IPS-18a (cell line): ENCODE measurements around the gene AUTS2.

ENCODE experiments used
- H3K27ac ChIP-seq: one replicate; pipeline ENCODE4 v1.5.1; 2013; ENCODE audit warnings: low read length
- H3K27me3 ChIP-seq: one replicate; pipeline ENCODE4 v1.6.1; 2013; ENCODE audit warnings: mild to moderate bottlenecking, low read length; ENCODE audit not compliant: control insufficient read depth, insufficient read depth
- H3K36me3 ChIP-seq: one replicate; pipeline ENCODE4 v1.6.1; 2013; ENCODE audit warnings: low read depth, low read length; ENCODE audit not compliant: control insufficient read depth
- H3K4me1 ChIP-seq: one replicate; pipeline ENCODE4 v1.6.1; 2013; ENCODE audit warnings: low read depth, low read length; ENCODE audit not compliant: control insufficient read depth
- H3K4me3 ChIP-seq: one replicate; pipeline ENCODE4 v1.5.1; 2013; ENCODE audit warnings: low read length
- H3K9ac ChIP-seq: one replicate; pipeline ENCODE4 v1.6.1; 2013; ENCODE audit warnings: mild to moderate bottlenecking, low read length, moderate library complexity
- H3K9me3 ChIP-seq: one replicate; pipeline ENCODE4 v1.6.1; 2013; ENCODE audit warnings: low read depth, low read length; ENCODE audit not compliant: control insufficient read depth

Gene AUTS2

GRCh38 chr7:70479153-70480021, 881.1 kb downstream of the AUTS2 start:
- H3K27ac ChIP-seq = no peak overlapping the region
- H3K27me3 ChIP-seq = no peaks in the 10 kb centered on the region
- no peaks in the 10 kb centered on the region for H3K4me1 ChIP-seq
- no peaks in the 10 kb centered on the region for H3K9me3 ChIP-seq
- no peak overlapping the region for H3K9ac ChIP-seq
- H3K36me3 ChIP-seq = no peaks in the 10 kb centered on the region
- no peak overlapping the region for H3K4me3 ChIP-seq

GRCh38 chr7:70480927-70481569, 882.8 kb downstream of the AUTS2 start:
- Histone ChIP-seq H3K4me1 (no peaks in the 10 kb centered on the region), H3K9me3 (no peaks in the 10 kb centered on the region), H3K27me3 (no peaks in the 10 kb centered on the region), H3K36me3 (no peaks in the 10 kb centered on the region), H3K9ac (no peak overlapping the region), H3K27ac (no peak overlapping the region), H3K4me3 (no peak overlapping the region)

GRCh38 chr7:70481570-70482123, 883.4 kb downstream of the AUTS2 start:
- H3K27me3 ChIP-seq = no peaks in the 10 kb centered on the region
- H3K27ac ChIP-seq = no peak overlapping the region
- no peak overlapping the region for H3K9ac ChIP-seq
- H3K4me3 ChIP-seq = no peak overlapping the region
- H3K9me3 ChIP-seq = no peaks in the 10 kb centered on the region
- no peaks in the 10 kb centered on the region for H3K36me3 ChIP-seq
- no peaks in the 10 kb centered on the region for H3K4me1 ChIP-seq

- Histone ChIP-seq H3K36me3 (no peaks in the 10 kb centered on the region), H3K9me3 (no peaks in the 10 kb centered on the region), H3K4me3 (no peak overlapping the region), H3K27me3 (no peaks in the 10 kb centered on the region), H3K4me1 (no peaks in the 10 kb centered on the region), H3K9ac (no peak overlapping the region), H3K27ac (no peak overlapping the region)
Measured at GRCh38 chr7:70484255-70484654, 886.0 kb downstream of the AUTS2 start.

- Histone ChIP-seq H3K9ac (no peak overlapping the region), H3K9me3 (no peaks in the 10 kb centered on the region), H3K4me3 (no peak overlapping the region), H3K36me3 (no peaks in the 10 kb centered on the region), H3K27ac (no peak overlapping the region), H3K4me1 (no peaks in the 10 kb centered on the region), H3K27me3 (no peaks in the 10 kb centered on the region)
Measured at GRCh38 chr7:70486977-70487376, 888.7 kb downstream of the AUTS2 start.

GRCh38 chr7:70487428-70487827, 889.2 kb downstream of the AUTS2 start:
- no peaks in the 10 kb centered on the region for H3K4me1 ChIP-seq
- no peak overlapping the region for H3K4me3 ChIP-seq
- H3K27me3 ChIP-seq = no peaks in the 10 kb centered on the region
- H3K36me3 ChIP-seq = no peaks in the 10 kb centered on the region
- H3K9me3 ChIP-seq = no peaks in the 10 kb centered on the region
- H3K9ac ChIP-seq = no peak overlapping the region
- no peak overlapping the region for H3K27ac ChIP-seq

- Histone ChIP-seq H3K4me3 (no peak overlapping the region), H3K9me3 (no peaks in the 10 kb centered on the region), H3K36me3 (no peaks in the 10 kb centered on the region), H3K9ac (no peak overlapping the region), H3K4me1 (no peaks in the 10 kb centered on the region), H3K27me3 (no peaks in the 10 kb centered on the region), H3K27ac (no peak overlapping the region)
Measured at GRCh38 chr7:70487886-70488285, 889.6 kb downstream of the AUTS2 start.

- Histone ChIP-seq H3K27ac (no peak overlapping the region), H3K9me3 (no peaks in the 10 kb centered on the region), H3K4me3 (no peak overlapping the region), H3K9ac (no peak overlapping the region), H3K4me1 (no peaks in the 10 kb centered on the region), H3K36me3 (no peaks in the 10 kb centered on the region), H3K27me3 (no peaks in the 10 kb centered on the region)
Measured at GRCh38 chr7:70489813-70490212, 891.5 kb downstream of the AUTS2 start.

- H3K27me3 ChIP-seq = no peaks in the 10 kb centered on the region
- no peak overlapping the region for H3K4me3 ChIP-seq
Measured at GRCh38 chr7:70492625-70493024, 894.4 kb downstream of the AUTS2 start.

GRCh38 chr7:70494225-70495032, 896.2 kb downstream of the AUTS2 start:
- no peaks in the 10 kb centered on the region for H3K4me1 ChIP-seq
- H3K27me3 ChIP-seq = no peaks in the 10 kb centered on the region
- H3K36me3 ChIP-seq = no peaks in the 10 kb centered on the region
- no peak overlapping the region for H3K9ac ChIP-seq
- H3K27ac ChIP-seq = no peak overlapping the region
- no peaks in the 10 kb centered on the region for H3K9me3 ChIP-seq
- no peak overlapping the region for H3K4me3 ChIP-seq

More at GRCh38 chr7:70492625-70493024, 894.4 kb downstream of the AUTS2 start:
- no peak overlapping the region for H3K9ac ChIP-seq
- no peaks in the 10 kb centered on the region for H3K9me3 ChIP-seq
- no peaks in the 10 kb centered on the region for H3K4me1 ChIP-seq
- no peaks in the 10 kb centered on the region for H3K36me3 ChIP-seq
- no peak overlapping the region for H3K27ac ChIP-seq

- Histone ChIP-seq H3K9ac (no peak overlapping the region), H3K4me1 (no peaks in the 10 kb centered on the region), H3K27me3 (no peaks in the 10 kb centered on the region)
Measured at GRCh38 chr7:70495033-70495376, 896.7 kb downstream of the AUTS2 start.

More at GRCh38 chr7:70495033-70495376, 896.7 kb downstream of the AUTS2 start:
- Histone ChIP-seq H3K27ac (no peak overlapping the region), H3K4me3 (no peak overlapping the region), H3K9me3 (no peaks in the 10 kb centered on the region), H3K36me3 (no peaks in the 10 kb centered on the region)
